ENCODE measurements around the gene CD83.

The CD83 gene

DNA sequence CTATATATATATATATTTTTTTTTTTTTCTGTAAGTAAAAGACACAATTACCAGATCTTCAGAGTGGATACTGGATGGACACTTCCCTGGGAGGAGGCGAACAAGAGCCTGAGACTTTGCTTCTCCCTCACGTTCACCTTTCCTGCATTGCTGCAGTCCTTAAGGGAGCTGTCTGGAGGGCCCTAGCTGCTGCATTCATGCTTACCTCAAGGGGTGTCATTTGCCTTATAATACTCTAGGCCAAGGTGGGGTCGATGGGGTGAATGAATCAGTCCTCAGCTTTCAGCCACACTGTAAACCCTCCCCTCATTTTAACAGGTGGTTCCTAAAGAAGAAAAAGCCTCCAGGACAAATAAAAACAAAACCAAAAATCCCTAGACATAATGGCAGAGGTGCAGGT is 34.8 kb upstream of the CD83 start:
- no peak for DNase-seq (ENCODE audit: low read depth in 2 of 2)
- TF ChIP-seq, protein P1, sequence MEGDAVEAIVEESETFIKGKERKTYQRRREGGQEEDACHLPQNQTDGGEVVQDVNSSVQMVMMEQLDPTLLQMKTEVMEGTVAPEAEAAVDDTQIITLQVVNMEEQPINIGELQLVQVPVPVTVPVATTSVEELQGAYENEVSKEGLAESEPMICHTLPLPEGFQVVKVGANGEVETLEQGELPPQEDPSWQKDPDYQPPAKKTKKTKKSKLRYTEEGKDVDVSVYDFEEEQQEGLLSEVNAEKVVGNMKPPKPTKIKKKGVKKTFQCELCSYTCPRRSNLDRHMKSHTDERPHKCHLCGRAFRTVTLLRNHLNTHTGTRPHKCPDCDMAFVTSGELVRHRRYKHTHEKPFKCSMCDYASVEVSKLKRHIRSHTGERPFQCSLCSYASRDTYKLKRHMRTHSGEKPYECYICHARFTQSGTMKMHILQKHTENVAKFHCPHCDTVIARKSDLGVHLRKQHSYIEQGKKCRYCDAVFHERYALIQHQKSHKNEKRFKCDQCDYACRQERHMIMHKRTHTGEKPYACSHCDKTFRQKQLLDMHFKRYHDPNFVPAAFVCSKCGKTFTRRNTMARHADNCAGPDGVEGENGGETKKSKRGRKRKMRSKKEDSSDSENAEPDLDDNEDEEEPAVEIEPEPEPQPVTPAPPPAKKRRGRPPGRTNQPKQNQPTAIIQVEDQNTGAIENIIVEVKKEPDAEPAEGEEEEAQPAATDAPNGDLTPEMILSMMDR (IDR thresholded peaks at IDR 0.05; ENCODE audit: low read depth, low read length), result no peak

DNA sequence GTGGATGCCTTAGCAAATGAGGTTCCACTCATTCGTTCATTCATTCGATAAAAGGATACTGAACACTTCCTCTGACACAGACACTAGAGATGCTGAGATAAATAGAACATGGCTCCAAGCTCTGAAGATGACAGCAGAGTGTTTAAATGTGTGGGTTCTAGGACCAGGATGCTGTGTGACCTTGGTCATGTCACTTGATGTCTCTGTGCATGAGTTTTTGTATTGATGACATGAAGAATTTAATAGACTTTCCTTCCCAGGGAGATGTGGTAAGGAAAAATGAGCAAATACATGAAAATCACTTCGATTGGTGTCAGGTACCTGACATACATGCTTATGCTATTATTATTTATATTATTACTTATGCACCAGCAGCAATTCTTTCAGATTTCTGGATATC is 34.3 kb upstream of the CD83 start:
- TF ChIP-seq, protein P1 (IDR thresholded peaks at IDR 0.05; ENCODE audit: low read depth, low read length), result no peak
- no peak overlapping the region for H3K4me3 ChIP-seq (replicated peaks in 1 of 2; ENCODE audit: low read depth in 2 of 2, low read length in 2 of 2)
- no peak for DNase-seq (ENCODE audit: low read depth in 2 of 2)

More for the DNA sequence above, 34.8 kb upstream of the CD83 start:
- H3K4me3 ChIP-seq (replicated peaks in 1 of 2; ENCODE audit: low read depth in 2 of 2, low read length in 2 of 2), result no peak overlapping the region

DNA sequence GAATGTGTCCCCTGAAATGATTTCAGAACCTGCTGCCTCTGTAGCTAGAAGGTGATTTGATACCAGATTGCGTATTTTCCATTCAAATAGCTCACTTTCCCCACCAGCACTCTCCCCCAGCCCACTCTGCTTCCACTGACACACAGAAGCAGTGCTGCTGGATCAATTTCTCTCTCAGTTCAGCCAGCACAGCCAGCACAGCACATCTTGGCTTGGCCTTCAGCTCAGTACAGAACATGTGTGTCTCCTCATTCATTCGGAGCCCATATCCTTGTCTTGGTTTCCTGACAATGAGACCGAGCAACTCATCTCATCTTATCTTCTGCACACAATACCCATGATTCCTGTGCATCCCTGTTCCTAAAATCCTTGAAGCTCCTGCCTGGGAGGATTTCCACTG is 33.8 kb upstream of the CD83 start:
- no peak for DNase-seq (ENCODE audit: low read depth in 2 of 2)
- H3K4me3 ChIP-seq (replicated peaks in 1 of 2; ENCODE audit: low read depth in 2 of 2, low read length in 2 of 2), result no peak overlapping the region
- TF ChIP-seq, protein P1 (IDR thresholded peaks at IDR 0.05; ENCODE audit: low read depth, low read length), result no peak

DNA sequence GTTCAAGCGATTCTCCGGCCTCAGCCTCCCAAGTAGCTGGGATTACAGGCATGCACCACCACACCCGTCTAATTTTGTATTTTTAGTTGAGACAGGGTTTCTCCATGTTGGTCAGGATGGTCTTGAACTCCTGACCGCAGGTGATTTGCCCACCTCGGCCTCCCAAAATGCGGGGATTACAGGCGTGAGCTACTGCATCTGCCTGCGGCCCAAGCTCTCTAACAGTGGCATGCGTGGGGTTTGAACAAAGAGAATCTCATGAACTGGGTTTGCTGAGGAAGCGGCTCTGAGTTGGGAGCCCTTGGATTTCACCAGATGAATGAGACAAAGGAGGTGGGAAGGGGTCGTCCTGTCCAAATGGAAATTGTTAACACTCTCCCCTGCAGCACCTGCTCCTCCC is 33.2 kb upstream of the CD83 start:
- H3K4me3 ChIP-seq (replicated peaks in 1 of 2; ENCODE audit: low read depth in 2 of 2, low read length in 2 of 2), result no peak overlapping the region
- no peak for DNase-seq (ENCODE audit: low read depth in 2 of 2)
- TF ChIP-seq, protein P1 (IDR thresholded peaks at IDR 0.05; ENCODE audit: low read depth, low read length), result no peak

DNA sequence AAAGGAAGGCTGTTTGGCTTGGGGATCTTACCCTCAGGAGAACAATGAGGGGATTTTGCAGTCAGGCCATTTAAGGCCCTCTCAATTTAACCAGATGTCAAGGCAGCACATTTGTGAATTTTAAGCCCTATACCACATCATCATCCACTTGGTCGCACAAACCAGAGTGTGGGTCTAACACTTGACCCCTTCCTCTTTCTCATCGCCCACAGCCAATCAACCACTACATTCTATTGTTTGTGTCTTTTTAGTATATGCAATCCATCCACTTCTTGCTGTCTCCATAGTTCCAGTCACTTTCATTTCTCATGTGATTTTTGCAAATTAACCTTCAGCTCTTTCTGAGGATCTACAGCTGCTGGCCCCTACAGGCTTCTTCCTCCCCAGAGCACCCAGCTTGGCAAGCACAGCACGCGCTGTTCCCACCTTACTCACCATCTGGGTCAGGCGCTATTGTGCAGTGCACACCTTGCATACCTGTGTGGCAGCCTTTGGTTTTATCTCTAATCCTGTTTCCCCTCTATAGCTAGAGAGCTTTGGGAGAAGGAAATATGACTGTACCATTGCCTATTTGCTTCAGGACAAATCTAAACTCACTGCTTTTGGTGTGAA is 32.3 kb upstream of the CD83 start:
- TF ChIP-seq, protein P1 (IDR thresholded peaks at IDR 0.05; ENCODE audit: low read depth, low read length), result no peak
- no peak overlapping the region for H3K4me3 ChIP-seq (replicated peaks in 1 of 2; ENCODE audit: low read depth in 2 of 2, low read length in 2 of 2)
- no peak for DNase-seq (ENCODE audit: low read depth in 2 of 2)

DNA sequence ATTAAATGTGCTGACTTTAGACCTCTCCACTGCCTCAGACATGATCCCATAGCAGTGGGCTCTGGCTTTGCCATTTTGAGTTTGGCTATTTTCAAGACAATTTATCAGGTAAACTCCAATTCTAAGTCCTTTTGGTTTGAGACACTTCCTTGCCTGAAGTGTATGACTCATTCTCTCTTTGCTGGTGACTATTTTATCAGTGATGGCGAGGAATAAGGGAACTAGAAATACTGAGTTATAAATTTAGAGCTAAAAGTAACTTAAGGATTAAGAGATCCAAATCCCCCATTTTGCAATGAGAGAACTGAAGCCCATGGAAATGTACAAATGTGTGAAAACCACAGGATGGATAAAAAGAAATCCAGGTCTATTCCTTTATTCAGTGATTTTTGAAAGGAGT is 30.9 kb upstream of the CD83 start:
- TF ChIP-seq, protein P1 (IDR thresholded peaks at IDR 0.05; ENCODE audit: low read depth, low read length), result no peak
- DNase-seq (ENCODE audit: low read depth in 2 of 2), result no peak
- H3K4me3 ChIP-seq (replicated peaks in 1 of 2; ENCODE audit: low read depth in 2 of 2, low read length in 2 of 2), result no peak overlapping the region

DNA sequence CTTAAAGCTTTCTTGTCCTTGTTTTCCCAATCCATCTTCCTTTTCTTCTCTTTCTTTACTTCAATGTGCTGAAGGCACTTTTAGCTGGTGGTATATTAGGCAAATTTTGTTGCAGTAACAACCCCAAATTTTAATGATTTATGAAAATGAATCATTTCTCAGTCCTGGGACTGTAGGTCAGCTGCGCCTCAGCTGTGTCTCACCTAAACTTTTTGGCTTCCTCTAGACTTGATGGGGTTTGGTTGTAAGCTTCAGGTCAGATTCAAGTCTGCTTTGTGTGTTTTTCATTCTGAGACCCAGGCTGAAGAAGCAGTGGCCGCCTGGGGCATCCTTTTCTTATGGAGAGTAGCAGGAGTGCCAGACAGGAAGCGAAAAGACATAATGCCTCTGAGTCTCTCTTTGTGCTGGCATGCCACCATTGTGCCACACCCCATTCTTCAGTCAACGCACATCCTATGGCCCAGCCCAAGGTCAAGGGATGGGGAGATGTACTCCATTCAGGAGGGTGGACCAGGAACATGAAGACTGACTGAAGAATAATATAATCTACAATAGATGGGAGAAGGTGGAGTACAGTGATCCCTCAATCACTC is 28.9 kb upstream of the CD83 start:
- no peak overlapping the region for H3K4me3 ChIP-seq (replicated peaks in 1 of 2; ENCODE audit: low read depth in 2 of 2, low read length in 2 of 2)
- TF ChIP-seq, protein P1 (IDR thresholded peaks at IDR 0.05; ENCODE audit: low read depth, low read length), result no peak
- no peak for DNase-seq (ENCODE audit: low read depth in 2 of 2)
